IPS-18a (cell line): ENCODE data around the gene SGCG.
"Not testable (repeated sequence)": the region's sequence is repeated elsewhere in the genome, so short reads cannot be mapped to it uniquely, and the experiment has no call there.

Experiments used
- H3K27ac ChIP-seq: one replicate; pipeline ENCODE4 v1.5.1; 2013; ENCODE audit warnings: low read length
- H3K27me3 ChIP-seq: one replicate; pipeline ENCODE4 v1.6.1; 2013; ENCODE audit warnings: mild to moderate bottlenecking, low read length; ENCODE audit not compliant: control insufficient read depth, insufficient read depth
- H3K36me3 ChIP-seq: one replicate; pipeline ENCODE4 v1.6.1; 2013; ENCODE audit warnings: low read depth, low read length; ENCODE audit not compliant: control insufficient read depth
- H3K4me1 ChIP-seq: one replicate; pipeline ENCODE4 v1.6.1; 2013; ENCODE audit warnings: low read depth, low read length; ENCODE audit not compliant: control insufficient read depth
- H3K4me3 ChIP-seq: one replicate; pipeline ENCODE4 v1.5.1; 2013; ENCODE audit warnings: low read length
- H3K9ac ChIP-seq: one replicate; pipeline ENCODE4 v1.6.1; 2013; ENCODE audit warnings: mild to moderate bottlenecking, low read length, moderate library complexity
- H3K9me3 ChIP-seq: one replicate; pipeline ENCODE4 v1.6.1; 2013; ENCODE audit warnings: low read depth, low read length; ENCODE audit not compliant: control insufficient read depth

SGCG gene

DNA sequence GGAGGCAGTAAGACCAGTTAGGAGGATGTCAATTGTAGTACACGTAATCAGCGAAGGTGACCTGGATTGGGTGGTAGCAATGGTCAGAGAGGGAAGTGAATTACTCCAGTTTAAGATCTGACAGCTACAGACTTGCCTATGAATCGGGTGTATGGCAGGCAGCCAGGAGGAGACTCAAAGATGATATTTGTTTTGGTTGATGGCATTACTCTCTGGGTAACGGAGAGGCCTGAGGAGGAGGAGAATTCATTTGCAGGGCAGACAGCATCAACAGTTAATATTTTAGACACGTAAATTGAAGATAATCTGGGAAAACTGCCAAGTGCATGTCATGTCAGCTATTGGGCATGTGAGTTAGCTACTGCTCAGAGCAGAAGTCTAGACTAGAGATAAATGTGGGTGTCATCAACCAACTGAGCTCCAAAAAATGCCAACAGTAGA lies 109.2 kb downstream of the SGCG start:
- Histone ChIP-seq H3K36me3 (no peaks in the 10 kb centered on the region), H3K9me3 (no peaks in the 10 kb centered on the region), H3K4me3 (no peak overlapping the region), H3K27ac (no peak overlapping the region), H3K27me3 (no peaks in the 10 kb centered on the region), H3K4me1 (no peaks in the 10 kb centered on the region), H3K9ac (no peak overlapping the region)

GRCh38 chr13:23292586-23292985 lies 111.8 kb downstream of the SGCG start:
- Histone ChIP-seq H3K27me3 (no peaks in the 10 kb centered on the region), H3K9me3 (no peaks in the 10 kb centered on the region)

GRCh38 chr13:23314837-23315236 lies 134.1 kb downstream of the SGCG start:
- not testable (repeated sequence) for H3K4me3 ChIP-seq, H3K9ac ChIP-seq, H3K36me3 ChIP-seq, H3K9me3 ChIP-seq, H3K4me1 ChIP-seq, H3K27ac ChIP-seq, H3K27me3 ChIP-seq

More at GRCh38 chr13:23292586-23292985, 111.8 kb downstream of the SGCG start:
- H3K4me3 ChIP-seq = no peak overlapping the region
- no peaks in the 10 kb centered on the region for H3K4me1 ChIP-seq
- H3K9ac ChIP-seq = no peak overlapping the region
- no peak overlapping the region for H3K27ac ChIP-seq
- H3K36me3 ChIP-seq = no peaks in the 10 kb centered on the region

- Histone ChIP-seq H3K9me3 (no peaks in the 10 kb centered on the region), H3K4me1 (peaks cover 16% of the 10 kb centered on the region), H3K27me3 (no peaks in the 10 kb centered on the region), H3K27ac (no peak overlapping the region), H3K36me3 (no peaks in the 10 kb centered on the region), H3K4me3 (no peak overlapping the region), H3K9ac (no peak overlapping the region)
Measured at GRCh38 chr13:23319883-23320224, 139.1 kb downstream of the SGCG start.

GRCh38 chr13:23320926-23321534 lies 140.3 kb downstream of the SGCG start:
- Histone ChIP-seq H3K4me3 (no peak overlapping the region), H3K9me3 (no peaks in the 10 kb centered on the region), H3K9ac (no peak overlapping the region), H3K36me3 (no peaks in the 10 kb centered on the region), H3K27ac (no peak overlapping the region), H3K27me3 (no peaks in the 10 kb centered on the region), H3K4me1 (peaks cover 16% of the 10 kb centered on the region)

GRCh38 chr13:23321535-23322241 lies 140.9 kb downstream of the SGCG start:
- Histone ChIP-seq H3K27me3 (no peaks in the 10 kb centered on the region), H3K9ac (no peak overlapping the region), H3K27ac (no peak overlapping the region), H3K9me3 (no peaks in the 10 kb centered on the region), H3K4me3 (no peak overlapping the region), H3K4me1 (peaks cover 16% of the 10 kb centered on the region), H3K36me3 (no peaks in the 10 kb centered on the region)

GRCh38 chr13:23322353-23323336 lies 141.9 kb downstream of the SGCG start:
- Histone ChIP-seq H3K9me3 (no peaks in the 10 kb centered on the region), H3K27me3 (no peaks in the 10 kb centered on the region), H3K9ac (no peak overlapping the region), H3K36me3 (no peaks in the 10 kb centered on the region), H3K4me1 (peaks cover 16% of the 10 kb centered on the region), H3K27ac (no peak overlapping the region), H3K4me3 (no peak overlapping the region)

DNA sequence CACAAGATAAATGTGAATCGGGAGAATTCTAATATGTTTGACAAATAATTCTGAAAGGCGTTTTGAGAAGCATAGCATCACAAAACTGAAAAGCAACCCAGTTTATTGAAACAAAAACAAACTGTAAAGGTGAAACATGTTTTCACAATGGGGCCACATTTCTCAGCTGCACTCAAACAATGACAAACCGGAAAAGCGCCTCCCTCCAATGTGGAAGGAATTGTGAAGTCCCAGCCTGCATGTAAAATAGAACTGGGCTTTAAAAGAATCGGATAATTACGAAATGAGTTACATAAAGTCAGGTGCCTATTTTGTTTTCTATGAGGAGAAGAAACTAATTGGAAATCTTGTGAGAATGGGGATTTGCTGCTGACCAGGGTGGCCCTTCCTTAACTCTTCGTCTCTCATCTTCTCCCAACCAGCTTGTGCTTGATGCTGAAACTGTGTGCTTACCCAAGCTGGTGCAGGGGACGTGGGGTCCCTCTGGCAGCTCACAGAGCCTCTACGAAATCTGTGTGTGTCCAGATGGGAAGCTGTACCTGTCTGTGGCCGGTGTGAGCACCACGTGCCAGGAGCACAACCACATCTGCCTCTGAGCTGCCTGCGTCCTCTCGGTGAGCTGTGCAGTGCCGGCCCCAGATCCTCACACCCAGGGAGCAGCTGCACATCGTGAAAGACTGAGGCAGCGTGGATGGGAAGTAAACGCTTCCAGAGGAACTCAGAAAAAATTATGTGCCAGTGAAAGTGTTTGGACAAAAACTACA lies 143.3 kb downstream of the SGCG start:
- no peak overlapping the region for H3K4me3 ChIP-seq
- H3K27ac ChIP-seq = no peak overlapping the region
- no peaks in the 10 kb centered on the region for H3K9me3 ChIP-seq
- no peaks in the 10 kb centered on the region for H3K27me3 ChIP-seq
- H3K36me3 ChIP-seq = no peaks in the 10 kb centered on the region
- H3K9ac ChIP-seq = peak overlapping the region; percentile 14
- H3K4me1 ChIP-seq = peaks cover 16% of the 10 kb centered on the region

DNA sequence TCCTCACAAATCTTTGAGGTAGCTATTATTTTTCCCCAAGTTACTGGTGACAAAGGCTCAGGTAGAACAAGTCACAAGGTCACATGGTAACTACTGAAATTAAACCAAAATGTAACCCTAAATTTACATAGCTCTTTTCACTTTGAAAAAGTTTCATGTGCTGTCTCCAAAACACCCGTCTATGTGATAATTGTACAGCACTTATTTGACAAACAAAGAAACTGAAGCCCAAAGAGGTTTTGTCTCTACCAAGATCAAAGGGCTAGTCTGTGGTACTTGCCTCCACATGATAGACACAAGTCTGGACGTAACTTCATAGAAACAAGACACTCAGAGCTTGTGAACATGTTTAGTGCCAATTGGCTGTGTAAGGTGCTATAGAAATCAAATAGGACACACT lies 144.4 kb downstream of the SGCG start:
- Histone ChIP-seq H3K27ac (no peak overlapping the region), H3K9me3 (no peaks in the 10 kb centered on the region), H3K27me3 (no peaks in the 10 kb centered on the region), H3K36me3 (no peaks in the 10 kb centered on the region), H3K4me3 (no peak overlapping the region), H3K9ac (no peak overlapping the region), H3K4me1 (peaks cover 10% of the 10 kb centered on the region)

- Histone ChIP-seq H3K36me3 (peaks cover 19% of the 10 kb centered on the region), H3K9ac (no peak overlapping the region), H3K4me1 (no peaks in the 10 kb centered on the region), H3K27ac (no peak overlapping the region), H3K27me3 (no peaks in the 10 kb centered on the region), H3K9me3 (peaks cover 42% of the 10 kb centered on the region), H3K4me3 (no peak overlapping the region)
Measured at GRCh38 chr13:23330356-23330755, 149.6 kb downstream of the SGCG start.

DNA sequence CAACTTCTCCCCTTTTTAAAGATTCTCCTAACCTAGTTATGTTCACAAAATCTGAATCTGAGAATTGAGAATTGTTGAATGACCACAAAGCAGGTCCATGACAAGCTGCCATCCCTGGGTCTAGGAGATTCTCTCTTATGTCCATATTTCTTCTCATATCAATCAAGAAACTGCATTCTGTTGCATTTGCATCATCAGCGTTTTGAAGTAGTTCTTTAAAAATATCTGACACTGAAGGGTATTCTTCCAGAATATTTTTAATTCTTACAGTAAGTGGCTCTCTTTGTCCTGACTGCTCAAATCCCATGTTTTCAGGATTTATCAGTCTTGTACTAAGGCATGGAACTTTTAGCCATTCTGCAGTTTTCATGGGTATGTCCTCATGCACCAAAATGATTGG lies 158.4 kb downstream of the SGCG start:
- no peak overlapping the region for H3K9ac ChIP-seq
- no peak overlapping the region for H3K4me3 ChIP-seq
- H3K36me3 ChIP-seq = peaks cover 30% of the 10 kb centered on the region
- H3K9me3 ChIP-seq = peaks cover 71% of the 10 kb centered on the region
- H3K4me1 ChIP-seq = no peaks in the 10 kb centered on the region
- H3K27me3 ChIP-seq = no peaks in the 10 kb centered on the region
- no peak overlapping the region for H3K27ac ChIP-seq
